Mammary epithelial cell (primary cell): ENCODE results near the gene CELSR1.

ENCODE experiments used
- CTCF ChIP-seq, 2 donors: IDR thresholded peaks in 1 of 2; conservative IDR thresholded peaks in 1 of 2; 2 replicates each; pipeline ENCODE4 v1.5.1; 2011 to 2012; ENCODE audit warnings: inconsistent platforms in 2 of 2, low read length in 2 of 2, mild to moderate bottlenecking in 2 of 2, control low read depth in 1 of 2, low read depth in 1 of 2; ENCODE audit not compliant: insufficient read depth in 1 of 2; ENCODE audit errors: extremely low read depth in 1 of 2
- EZH2 ChIP-seq: IDR thresholded peaks from 2 replicates; pipeline ENCODE4 v1.6.1; 2012; ENCODE audit warnings: low read length, inconsistent platforms, borderline replicate concordance

- no peak for TF ChIP-seq CTCF (conservative IDR thresholded peaks at IDR 0.05 in 1 of 2, IDR thresholded peaks at IDR 0.05 in 1 of 2; ENCODE audit: extremely low read depth in 1 of 2, insufficient read depth in 1 of 2, low read depth in 1 of 2, low read length in 2 of 2)
- TF ChIP-seq EZH2: no peak
Measured at GRCh38 chr22:46450931-46451561, 86.4 kb downstream of the CELSR1 start.
